ENCODE data around the gene USP32. TPM values are rescaled to one million over a fixed set of nuclear protein-coding genes. Genes with fewer than 3 reads are reported as not detected.
"Not testable (repeated sequence)": the region's sequence is repeated elsewhere in the genome, so short reads cannot be mapped to it uniquely, and the experiment has no call there.

The USP32 gene
- total RNA-seq, 3 donors from 2014 or later, result 20.1 to 22.0 (median 20.9) TPM

DNA sequence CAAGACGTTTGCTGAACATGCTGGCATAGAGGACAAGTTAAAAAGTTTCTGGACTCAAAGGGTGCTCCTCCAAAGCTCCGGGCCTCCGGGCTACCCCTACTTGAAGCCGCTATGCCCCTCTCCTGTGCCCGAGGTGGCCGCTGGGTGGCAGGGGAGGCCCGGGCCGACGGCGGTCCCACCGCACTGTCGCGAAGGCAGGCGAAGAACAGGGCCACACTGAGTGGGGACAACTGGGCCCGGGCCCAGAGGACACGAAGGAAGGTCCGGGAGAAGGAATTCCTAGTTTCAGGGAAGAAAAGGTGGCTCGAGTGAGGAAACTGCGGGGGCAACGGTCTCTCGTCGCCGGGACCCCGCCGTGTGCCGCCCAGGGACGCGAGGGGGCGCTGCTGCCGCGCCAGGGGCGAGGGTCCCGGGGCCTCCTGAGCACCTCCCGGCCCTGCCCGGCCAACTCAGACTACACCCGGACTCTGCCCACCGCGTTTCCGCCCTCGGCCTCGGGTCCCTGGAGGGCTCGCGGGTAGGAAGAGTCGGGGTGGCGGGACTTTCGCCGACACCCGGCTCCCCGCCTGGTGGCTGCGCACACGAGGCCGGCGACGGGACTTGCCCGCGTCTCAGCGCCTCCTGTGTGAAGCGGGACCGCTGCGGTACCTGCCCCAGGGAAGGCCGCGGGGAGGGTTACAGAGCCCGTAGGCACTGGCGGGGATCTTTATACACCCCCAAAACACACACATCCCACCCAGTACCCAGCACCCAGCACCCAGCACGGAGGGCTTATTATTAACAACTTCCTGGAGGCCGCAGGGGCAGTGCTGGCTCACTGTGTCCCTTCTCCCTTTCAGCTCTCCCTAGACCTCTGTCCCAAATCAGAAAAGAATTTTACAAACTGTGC, 29.6 kb upstream of the USP32 start:
- ATAC-seq (peak; percentile 98), DNase-seq (peak; percentile 66)
- H3K27me3 Mint-ChIP-seq (ENCODE audit: low read depth), result no peaks in the 10 kb centered on the region
- H3K9me3 Mint-ChIP-seq, result no peaks in the 10 kb centered on the region
- peak overlapping the region; percentile 83 for H3K4me3 Mint-ChIP-seq
- H3K36me3 Mint-ChIP-seq (ENCODE audit: insufficient read depth), result no peaks in the 10 kb centered on the region
- peaks cover 6% of the 10 kb centered on the region for H3K4me1 Mint-ChIP-seq (ENCODE audit: low read depth)

GRCh38 chr17:60419875-60420274, 27.9 kb upstream of the USP32 start:
- not testable (repeated sequence) for ATAC-seq; H3K36me3 Mint-ChIP-seq (ENCODE audit: insufficient read depth); H3K27me3 Mint-ChIP-seq (ENCODE audit: low read depth); DNase-seq; H3K4me3 Mint-ChIP-seq; H3K4me1 Mint-ChIP-seq (ENCODE audit: low read depth); H3K9me3 Mint-ChIP-seq

DNA sequence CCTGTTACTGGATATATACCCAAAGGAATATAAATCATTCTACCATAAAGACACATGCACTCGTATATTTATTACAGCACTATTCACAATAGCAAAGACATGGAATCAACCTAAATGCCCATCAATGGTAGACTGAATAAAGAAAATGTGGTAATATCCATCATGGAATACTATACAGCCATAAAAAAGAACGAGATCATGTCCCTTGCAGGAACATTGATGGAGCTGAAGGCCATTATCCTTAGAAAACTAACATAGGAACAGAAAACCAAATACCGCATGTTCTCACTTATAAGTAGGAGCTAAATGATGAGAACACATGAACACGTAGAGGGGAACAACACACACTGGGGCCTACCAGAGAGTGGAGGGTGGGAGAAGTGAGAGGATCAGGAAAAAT, 27.1 kb upstream of the USP32 start:
- H3K27me3 Mint-ChIP-seq (ENCODE audit: low read depth); ATAC-seq; H3K4me3 Mint-ChIP-seq; H3K36me3 Mint-ChIP-seq (ENCODE audit: insufficient read depth); H3K4me1 Mint-ChIP-seq (ENCODE audit: low read depth); H3K9me3 Mint-ChIP-seq; DNase-seq: not testable (repeated sequence)

DNA sequence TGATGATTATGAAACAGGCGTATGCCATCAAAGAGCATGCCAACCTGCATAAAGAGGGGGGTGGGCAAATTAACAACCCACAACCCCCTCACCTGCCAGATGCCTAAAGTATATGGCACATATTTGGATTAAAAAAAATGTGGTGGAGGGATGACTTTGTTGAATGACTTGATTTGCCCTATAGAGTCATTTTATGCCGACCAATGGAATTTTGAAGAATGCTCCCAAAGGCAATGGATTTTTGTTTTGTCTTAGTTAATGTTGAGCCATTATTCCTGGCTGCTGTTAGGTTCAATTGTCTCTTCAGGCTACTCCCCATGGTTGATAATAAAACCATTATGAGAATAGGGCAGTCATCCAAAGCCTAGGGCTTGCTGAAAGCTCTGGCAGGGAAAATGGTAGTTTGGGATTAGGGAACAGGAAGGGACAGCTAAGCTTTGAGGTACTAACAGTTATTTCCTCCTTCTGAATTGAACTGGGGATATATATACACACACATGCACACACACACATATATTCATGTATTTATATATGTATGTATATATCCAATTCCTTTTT, 24.5 kb upstream of the USP32 start:
- no peak for ATAC-seq
- no peaks in the 10 kb centered on the region for H3K36me3 Mint-ChIP-seq (ENCODE audit: insufficient read depth)
- no peaks in the 10 kb centered on the region for H3K9me3 Mint-ChIP-seq
- H3K27me3 Mint-ChIP-seq (ENCODE audit: low read depth), result no peaks in the 10 kb centered on the region
- DNase-seq, result no peak
- H3K4me1 Mint-ChIP-seq (ENCODE audit: low read depth), result peaks cover 5% of the 10 kb centered on the region
- H3K4me3 Mint-ChIP-seq, result no peak overlapping the region

DNA sequence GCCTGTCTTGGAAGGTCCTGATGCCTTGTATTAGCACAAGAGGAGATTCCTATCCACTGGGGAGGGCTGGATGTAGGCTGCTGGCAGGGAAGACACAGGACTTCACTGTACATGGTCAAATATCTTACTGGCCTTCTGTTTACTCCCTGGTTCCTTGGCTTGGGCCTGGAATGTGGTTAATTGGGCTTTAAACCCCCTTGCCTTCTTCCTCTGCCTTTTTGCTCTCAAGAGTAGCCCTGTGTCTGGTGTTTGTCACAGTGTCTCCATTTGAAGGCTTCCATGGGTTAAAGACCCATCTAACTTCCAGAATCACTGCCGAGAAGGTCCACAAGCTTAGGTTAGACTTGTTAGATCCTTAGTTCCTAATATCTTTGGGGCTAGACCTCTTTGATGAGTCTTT, 23.2 kb upstream of the USP32 start:
- Mint-ChIP-seq H3K4me3 (no peak overlapping the region), H3K27me3 (ENCODE audit: low read depth) (no peaks in the 10 kb centered on the region), H3K36me3 (ENCODE audit: insufficient read depth) (no peaks in the 10 kb centered on the region), H3K4me1 (ENCODE audit: low read depth) (peaks cover 1% of the 10 kb centered on the region), H3K9me3 (no peaks in the 10 kb centered on the region)
- ATAC-seq (no peak), DNase-seq (no peak)

DNA sequence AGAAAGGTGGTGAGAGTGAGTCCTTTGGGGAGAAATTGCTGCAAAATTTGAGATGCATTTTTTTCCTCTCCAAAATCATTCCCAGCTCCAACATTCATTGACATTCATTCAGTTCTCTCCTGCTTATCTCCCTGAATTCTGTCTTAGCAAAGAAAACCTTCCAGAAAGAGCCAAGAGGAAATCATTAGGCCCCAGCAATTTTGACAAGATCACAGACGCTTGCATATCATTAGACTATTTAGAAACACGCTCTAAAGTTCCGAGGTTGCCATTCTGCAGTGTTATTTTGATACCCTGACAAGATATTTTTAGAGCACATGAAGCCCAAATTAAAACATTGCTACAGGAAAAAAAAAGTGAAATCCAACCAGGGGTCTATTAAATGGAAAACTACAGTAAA, 20.8 kb upstream of the USP32 start:
- DNase-seq, result no peak
- Mint-ChIP-seq H3K4me3 (no peak overlapping the region), H3K36me3 (ENCODE audit: insufficient read depth) (no peaks in the 10 kb centered on the region), H3K27me3 (ENCODE audit: low read depth) (peaks cover 4% of the 10 kb centered on the region), H3K9me3 (no peaks in the 10 kb centered on the region), H3K4me1 (ENCODE audit: low read depth) (no peaks in the 10 kb centered on the region)
- no peak for ATAC-seq

DNA sequence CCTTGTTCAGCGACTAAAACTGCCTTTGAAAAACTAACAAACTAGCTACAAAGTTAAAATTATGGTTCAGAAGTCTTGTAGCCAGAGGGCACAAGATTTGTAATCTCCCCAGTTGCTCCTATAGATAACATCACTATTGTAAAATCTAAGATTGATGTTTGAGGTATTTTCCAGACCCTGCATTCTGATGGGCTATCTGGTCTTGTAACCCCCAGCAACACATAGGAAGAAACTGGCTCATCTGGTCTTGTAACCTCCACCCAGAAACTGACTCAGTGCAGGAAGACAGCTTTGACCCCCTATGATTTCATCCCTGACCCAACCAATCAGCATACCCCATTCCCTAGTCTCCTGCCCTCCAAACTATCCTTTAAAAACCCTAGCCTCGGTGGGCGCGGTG, 18.1 kb upstream of the USP32 start:
- Mint-ChIP-seq H3K4me3 (no peak overlapping the region), H3K36me3 (ENCODE audit: insufficient read depth) (no peaks in the 10 kb centered on the region), H3K27me3 (ENCODE audit: low read depth) (peaks cover 4% of the 10 kb centered on the region), H3K9me3 (no peaks in the 10 kb centered on the region), H3K4me1 (ENCODE audit: low read depth) (no peaks in the 10 kb centered on the region)
- DNase-seq (no peak), ATAC-seq (no peak)

DNA sequence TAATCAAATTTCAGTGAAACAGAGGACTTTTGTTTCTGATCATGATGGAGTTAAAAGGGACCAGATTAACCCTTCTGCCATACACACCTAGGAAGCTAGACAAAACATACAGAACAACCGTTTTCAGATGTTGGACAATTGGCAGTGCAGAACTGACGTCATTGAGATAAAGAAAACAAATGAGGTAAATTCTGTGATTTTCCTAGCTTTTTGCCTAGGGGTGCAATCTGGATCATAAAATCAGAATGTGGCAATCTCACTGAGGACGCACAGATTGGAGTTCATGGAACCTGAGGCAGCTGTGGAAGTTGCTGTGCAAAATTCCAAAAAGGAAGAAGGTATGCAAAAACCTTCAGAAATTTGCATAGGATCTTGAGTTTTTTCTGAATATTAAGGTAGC, 15.0 kb upstream of the USP32 start:
- Mint-ChIP-seq H3K9me3 (no peaks in the 10 kb centered on the region), H3K4me3 (no peak overlapping the region), H3K4me1 (ENCODE audit: low read depth) (no peaks in the 10 kb centered on the region), H3K27me3 (ENCODE audit: low read depth) (peaks cover 4% of the 10 kb centered on the region), H3K36me3 (ENCODE audit: insufficient read depth) (no peaks in the 10 kb centered on the region)
- DNase-seq, result no peak
- ATAC-seq, result no peak

GRCh38 chr17:60403962-60404361, 12.0 kb upstream of the USP32 start:
- H3K4me3 Mint-ChIP-seq, result no peak overlapping the region
- ATAC-seq, result no peak
- no peaks in the 10 kb centered on the region for H3K36me3 Mint-ChIP-seq (ENCODE audit: insufficient read depth)

DNA sequence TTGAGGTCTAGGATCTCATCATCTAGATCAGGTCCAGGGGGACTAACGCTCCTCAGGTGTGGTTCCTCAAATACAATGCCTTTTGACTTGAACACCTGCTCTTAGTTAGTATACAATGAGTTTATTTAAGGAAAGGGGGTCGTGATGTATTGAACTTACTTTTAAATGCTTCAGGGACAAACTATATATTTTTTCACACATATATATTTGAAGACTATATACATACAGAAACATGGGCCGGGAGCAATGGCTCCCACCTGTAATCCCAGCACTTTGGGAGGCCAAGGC, 11.5 kb upstream of the USP32 start:
- H3K4me3 Mint-ChIP-seq, result no peak overlapping the region
- peaks cover 2% of the 10 kb centered on the region for H3K4me1 Mint-ChIP-seq (ENCODE audit: low read depth)
- H3K27me3 Mint-ChIP-seq (ENCODE audit: low read depth), result peaks cover 2% of the 10 kb centered on the region
- no peak for DNase-seq
- ATAC-seq, result no peak
- no peaks in the 10 kb centered on the region for H3K9me3 Mint-ChIP-seq
- no peaks in the 10 kb centered on the region for H3K36me3 Mint-ChIP-seq (ENCODE audit: insufficient read depth)

More at GRCh38 chr17:60403962-60404361, 12.0 kb upstream of the USP32 start:
- Mint-ChIP-seq H3K9me3 (no peaks in the 10 kb centered on the region), H3K4me1 (ENCODE audit: low read depth) (no peaks in the 10 kb centered on the region), H3K27me3 (ENCODE audit: low read depth) (peaks cover 4% of the 10 kb centered on the region)
- DNase-seq, result no peak

GRCh38 chr17:60401819-60402218, 9.9 kb upstream of the USP32 start:
- no peak for ATAC-seq
- DNase-seq, result no peak
- peaks cover 11% of the 10 kb centered on the region for H3K4me1 Mint-ChIP-seq (ENCODE audit: low read depth)
- no peaks in the 10 kb centered on the region for H3K36me3 Mint-ChIP-seq (ENCODE audit: insufficient read depth)
- no peaks in the 10 kb centered on the region for H3K27me3 Mint-ChIP-seq (ENCODE audit: low read depth)
- H3K4me3 Mint-ChIP-seq, result no peak overlapping the region
- H3K9me3 Mint-ChIP-seq, result no peaks in the 10 kb centered on the region

- H3K4me3 Mint-ChIP-seq, result no peak overlapping the region
- no peaks in the 10 kb centered on the region for H3K9me3 Mint-ChIP-seq
- no peaks in the 10 kb centered on the region for H3K36me3 Mint-ChIP-seq (ENCODE audit: insufficient read depth)
- DNase-seq (no peak), ATAC-seq (no peak)
- H3K4me1 Mint-ChIP-seq (ENCODE audit: low read depth), result peaks cover 17% of the 10 kb centered on the region
- no peaks in the 10 kb centered on the region for H3K27me3 Mint-ChIP-seq (ENCODE audit: low read depth)
Measured at GRCh38 chr17:60398227-60398959, 6.5 kb upstream of the USP32 start.

GRCh38 chr17:60396412-60396811, 4.5 kb upstream of the USP32 start:
- no peaks in the 10 kb centered on the region for H3K9me3 Mint-ChIP-seq
- no peak for DNase-seq
- H3K27me3 Mint-ChIP-seq (ENCODE audit: low read depth), result no peaks in the 10 kb centered on the region
- H3K36me3 Mint-ChIP-seq (ENCODE audit: insufficient read depth), result no peaks in the 10 kb centered on the region
- ATAC-seq, result no peak
- H3K4me3 Mint-ChIP-seq, result no peak overlapping the region
- peaks cover 25% of the 10 kb centered on the region for H3K4me1 Mint-ChIP-seq (ENCODE audit: low read depth)

GRCh38 chr17:60395508-60396065, 3.7 kb upstream of the USP32 start:
- Mint-ChIP-seq H3K4me1 (ENCODE audit: low read depth) (peaks cover 32% of the 10 kb centered on the region), H3K36me3 (ENCODE audit: insufficient read depth) (no peaks in the 10 kb centered on the region), H3K4me3 (no peak overlapping the region), H3K9me3 (no peaks in the 10 kb centered on the region), H3K27me3 (ENCODE audit: low read depth) (no peaks in the 10 kb centered on the region)
- ATAC-seq (no peak), DNase-seq (no peak)

Measured in activated T-cell treated with anti-CD3 and anti-CD28 coated beads, Interleukin-2, amount 50 U/mL, for 4 hours (primary cell).